GM21737 (cell line): Measurements from ENCODE around the gene PTPN14.
"Not testable (repeated sequence)": the region's sequence is repeated elsewhere in the genome, so short reads cannot be mapped to it uniquely, and the experiment has no call there.

ENCODE experiments used
- ATAC-seq: cut with Tn5 transposase; IDR thresholded peaks from one replicate; pipeline ENCODE4 v1.9.1; 2021; ENCODE audit warnings: mild to moderate bottlenecking, moderate library complexity; ENCODE audit not compliant: unreplicated experiment

Gene PTPN14

GRCh38 chr1:214551436-214552173 lies at the start of gene PTPN14:
Gene PTPN14, minus strand, starts transcription at chr1:214551602. Its CDS starts 86,799 bp downstream, at chr1:214464803.
- no peak for ATAC-seq

DNA sequence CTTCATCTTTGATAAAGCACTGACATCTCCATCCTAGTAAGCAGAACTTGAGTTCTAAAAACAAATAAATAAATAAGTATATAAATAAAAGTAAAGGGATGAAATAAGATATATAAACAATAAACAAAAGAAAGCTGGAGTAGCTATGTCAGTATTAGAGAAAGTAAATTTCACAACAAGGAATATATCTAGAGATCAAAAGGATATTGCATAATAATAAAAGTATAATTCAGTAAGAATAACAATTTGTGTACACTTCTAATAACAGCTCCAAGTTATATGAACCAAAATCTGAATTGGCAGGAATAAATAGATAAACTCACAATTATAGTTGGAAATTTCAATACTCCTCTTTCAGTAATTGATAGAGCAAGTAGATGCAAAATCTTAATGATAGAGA lies 41.8 kb upstream of the PTPN14 start:
- no peak for ATAC-seq

GRCh38 chr1:214591918-214592317 lies 40.5 kb upstream of the PTPN14 start:
- not testable (repeated sequence) for ATAC-seq

- no peak for ATAC-seq
Measured at GRCh38 chr1:214590696-214591095, 39.3 kb upstream of the PTPN14 start.

GRCh38 chr1:214588963-214589597 lies 37.7 kb upstream of the PTPN14 start:
- ATAC-seq, result no peak

- ATAC-seq, result no peak
Measured at GRCh38 chr1:214587165-214587564, 35.8 kb upstream of the PTPN14 start.

DNA sequence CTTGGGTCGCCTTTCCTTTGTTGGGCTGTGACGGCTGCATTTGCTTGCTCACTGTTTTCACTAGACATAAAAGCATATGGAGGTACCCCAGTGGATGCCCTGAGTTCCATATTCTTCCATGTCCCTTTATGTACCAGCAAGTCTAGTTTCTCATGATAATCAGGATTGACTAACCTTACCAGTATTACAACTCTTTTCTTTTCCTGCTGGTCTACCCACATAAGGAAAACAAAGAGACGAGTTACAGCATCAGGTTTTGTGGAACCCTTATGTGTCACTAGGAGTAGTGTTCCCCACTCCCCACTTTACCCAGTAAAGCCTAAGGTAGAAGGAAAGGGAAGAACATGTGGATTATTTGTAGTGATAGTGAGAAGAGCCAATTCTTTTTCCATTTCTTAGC lies 35.2 kb upstream of the PTPN14 start:
- ATAC-seq, result no peak

DNA sequence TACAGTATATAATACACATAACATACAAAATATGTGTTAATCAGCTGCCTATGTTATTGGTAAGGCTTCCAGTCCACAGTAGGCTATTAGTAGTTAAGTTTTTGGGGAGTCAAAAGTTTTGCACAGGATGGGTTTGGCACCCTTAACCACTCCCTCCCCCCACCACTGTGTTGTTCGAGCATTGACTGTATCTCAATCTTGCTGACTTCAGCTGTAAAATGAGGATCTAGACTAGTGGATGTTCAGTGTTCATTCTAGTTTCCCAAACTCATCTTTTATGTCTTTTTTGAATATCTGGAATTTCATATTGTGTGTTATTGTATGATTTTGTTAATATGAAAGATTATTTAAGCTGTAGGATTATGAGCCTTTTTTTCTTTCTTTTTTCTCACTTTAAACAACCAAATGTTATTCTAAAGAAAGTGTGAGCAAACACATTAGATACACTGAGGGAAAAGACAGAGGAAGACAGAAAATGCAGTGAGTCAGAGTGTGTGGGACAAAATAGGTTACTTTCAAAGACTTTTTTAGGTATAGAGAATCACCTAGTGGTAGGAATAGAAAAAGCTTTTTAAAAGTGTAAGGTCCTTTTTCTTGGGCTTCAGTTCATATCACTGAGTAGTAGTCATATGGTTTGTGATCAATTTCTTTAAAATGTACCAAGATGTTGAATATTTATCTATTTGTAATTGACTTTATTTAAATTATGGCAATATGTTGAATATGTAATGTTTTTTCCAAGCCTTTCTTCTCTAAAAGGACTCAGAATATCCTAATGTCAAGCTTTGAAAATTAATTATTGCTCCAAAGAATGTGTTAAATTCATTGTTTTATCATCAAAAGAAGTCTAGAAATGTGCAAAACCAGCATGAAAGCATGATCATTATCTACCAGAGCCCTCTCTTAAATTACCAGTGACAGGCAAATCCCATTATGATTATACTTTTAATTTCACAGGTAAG lies 33.7 kb upstream of the PTPN14 start:
- no peak for ATAC-seq

- no peak for ATAC-seq
Measured at GRCh38 chr1:214583824-214584554, 32.6 kb upstream of the PTPN14 start.

- ATAC-seq, result no peak
Measured at GRCh38 chr1:214583113-214583512, 31.7 kb upstream of the PTPN14 start.

- no peak for ATAC-seq
Measured at GRCh38 chr1:214582289-214582891, 31.0 kb upstream of the PTPN14 start.

DNA sequence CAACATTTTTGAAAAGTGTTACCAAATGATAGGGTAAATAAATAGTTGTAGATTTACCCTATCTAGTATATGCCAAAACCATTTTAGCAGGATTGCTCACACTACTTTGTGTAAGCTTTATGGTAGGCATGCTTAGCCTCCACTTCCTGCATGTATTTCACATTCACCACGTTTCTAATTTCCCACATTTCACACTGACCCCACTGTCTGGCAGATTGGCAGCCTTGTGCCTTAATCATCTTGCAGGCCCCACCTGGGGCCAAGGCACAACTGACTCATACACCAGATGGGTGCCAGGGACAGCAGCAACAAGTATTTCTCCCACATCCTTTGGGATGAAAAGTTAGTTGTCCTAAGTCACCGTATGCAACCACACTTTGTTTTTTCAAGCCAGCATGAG lies 30.4 kb upstream of the PTPN14 start:
- no peak for ATAC-seq

DNA sequence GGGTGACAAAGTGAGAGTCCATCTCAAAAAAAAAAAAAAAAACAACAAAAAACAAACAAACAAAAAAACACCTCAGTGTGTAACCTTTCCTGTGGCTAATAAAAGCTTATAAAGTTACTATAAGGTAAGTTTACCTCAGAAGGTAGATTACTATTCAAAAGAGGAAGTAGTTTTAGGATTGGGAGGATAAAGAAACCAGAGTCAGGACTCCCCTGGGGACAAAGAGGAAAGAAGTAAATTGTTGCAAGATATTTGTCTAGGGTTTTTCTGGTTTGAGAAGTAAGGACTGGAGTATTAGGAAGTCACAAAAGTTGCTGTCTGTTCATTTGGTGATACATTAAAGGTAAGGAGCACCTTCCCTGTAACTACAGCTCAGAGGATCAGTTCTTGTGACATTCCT lies 27.8 kb upstream of the PTPN14 start:
- no peak for ATAC-seq

DNA sequence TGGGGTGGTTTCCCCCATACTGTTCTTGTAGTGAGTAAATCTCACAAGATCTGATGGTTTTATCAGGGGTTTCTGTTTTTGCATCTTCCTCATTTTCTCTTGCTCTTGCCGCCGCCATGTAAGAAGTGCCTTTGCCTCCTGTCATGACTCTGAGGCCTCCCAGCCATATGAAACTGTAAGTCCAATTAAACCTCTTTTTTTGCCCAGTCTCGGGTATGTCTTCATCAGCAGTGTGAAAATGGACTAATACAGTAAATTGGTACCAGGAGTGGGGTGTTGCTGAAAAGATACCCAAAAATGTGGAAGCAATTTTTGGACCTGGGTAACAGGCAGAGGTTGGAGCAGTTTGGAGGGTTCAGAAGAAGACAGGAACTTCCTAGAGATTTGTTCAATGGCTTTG lies 24.7 kb upstream of the PTPN14 start:
- ATAC-seq, result not testable (repeated sequence)

DNA sequence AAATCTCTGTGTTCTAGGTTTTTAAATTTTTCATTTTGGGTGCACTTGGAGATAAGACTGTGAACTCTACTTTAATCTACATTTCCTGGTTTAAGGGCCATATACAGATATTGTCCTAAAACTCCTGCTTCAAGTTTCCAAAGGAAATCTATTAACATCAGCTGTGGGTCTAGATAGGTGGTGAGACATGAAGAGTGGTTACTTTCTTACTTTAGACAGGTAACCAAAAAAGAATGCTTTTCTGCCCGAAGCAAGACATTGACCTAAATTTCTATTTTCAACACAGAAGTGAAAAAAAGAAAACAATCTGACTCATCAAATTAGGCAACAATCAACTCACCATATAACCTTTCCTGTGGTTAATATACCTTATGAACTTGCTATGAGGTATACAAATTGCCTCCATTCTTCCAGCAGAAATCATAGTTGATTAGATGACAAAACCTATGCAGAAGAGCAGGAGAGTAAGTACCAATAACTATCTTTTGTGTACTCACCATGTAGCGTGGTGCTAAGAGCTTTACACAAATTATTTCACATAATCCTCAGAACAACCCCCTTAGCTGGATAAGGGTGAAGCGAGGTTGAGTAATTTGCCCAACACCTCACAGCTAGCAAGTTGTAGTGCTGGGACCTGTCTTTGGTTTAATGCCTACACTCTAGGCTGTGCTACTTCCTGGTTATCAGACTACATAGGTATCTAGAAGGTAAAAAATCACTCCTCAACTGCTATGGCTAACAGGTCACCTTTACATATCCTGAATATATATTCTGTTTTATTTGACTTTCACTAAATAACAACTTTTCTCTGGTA lies 23.4 kb upstream of the PTPN14 start:
- no peak for ATAC-seq

DNA sequence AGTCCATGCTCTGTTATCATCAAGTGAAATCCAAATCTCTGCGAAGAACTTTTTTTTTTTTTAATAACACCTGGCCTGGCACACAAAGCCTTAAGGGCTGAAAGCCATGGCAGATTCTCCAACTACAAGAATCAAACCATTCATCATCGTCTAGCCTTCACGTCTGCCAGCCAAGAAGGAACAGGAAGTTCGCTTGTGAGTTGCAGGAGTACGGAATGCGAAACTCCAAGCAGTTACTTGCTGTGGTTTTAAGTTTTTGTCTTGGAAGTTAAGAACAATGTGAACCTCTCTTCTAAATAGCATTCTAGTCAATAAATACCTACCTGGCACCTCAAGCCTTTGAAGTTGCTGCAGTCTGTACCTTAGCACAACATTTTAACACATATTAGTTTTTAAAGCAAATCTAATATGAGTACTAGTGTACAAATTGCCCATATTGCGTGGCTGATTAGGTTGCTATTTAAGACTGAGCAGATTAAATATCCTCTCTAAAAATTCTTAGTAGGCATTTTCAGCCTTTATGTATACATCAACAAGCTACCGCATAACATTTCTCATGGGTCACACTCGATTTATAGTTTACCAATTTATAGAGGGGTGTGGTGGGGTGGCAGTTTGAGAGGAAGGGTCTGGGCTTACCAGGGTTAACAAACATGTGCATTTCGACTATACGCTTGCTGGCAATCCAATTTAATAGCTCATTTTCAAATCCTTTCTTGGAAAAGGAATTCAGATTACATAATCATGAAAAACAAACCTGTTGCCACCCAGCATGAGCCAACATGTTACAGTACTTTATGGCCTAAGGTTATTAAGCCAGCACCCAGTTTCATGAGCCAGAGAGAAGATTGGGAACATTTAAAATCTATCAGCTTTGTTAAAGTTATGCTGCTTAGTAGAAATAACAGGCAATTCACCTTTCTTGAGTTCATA lies 22.2 kb upstream of the PTPN14 start:
- no peak for ATAC-seq

- no peak for ATAC-seq
Measured at GRCh38 chr1:214571281-214571680, 19.9 kb upstream of the PTPN14 start.

GRCh38 chr1:214570442-214570841 lies 19.0 kb upstream of the PTPN14 start:
- no peak for ATAC-seq
